Posterior cingulate gyrus (tissue), 11 donors: ENCODE measurements around the gene SYS1.

ENCODE experiments used
- DNase-seq, 10 donors: peaks; one replicate each; pipeline versions ENCODE4 v3.0.0 to v3.0.0-alpha.2; 2020 to 2021; ENCODE audit warnings: mixed read lengths in 3 of 10
- intact Hi-C: fragments of 100-400 bp; cut with DNase I; formaldehyde crosslinking; loops from one replicate; pipeline ENCODE4 v1.15.1; 2023

SYS1 gene

DNA sequence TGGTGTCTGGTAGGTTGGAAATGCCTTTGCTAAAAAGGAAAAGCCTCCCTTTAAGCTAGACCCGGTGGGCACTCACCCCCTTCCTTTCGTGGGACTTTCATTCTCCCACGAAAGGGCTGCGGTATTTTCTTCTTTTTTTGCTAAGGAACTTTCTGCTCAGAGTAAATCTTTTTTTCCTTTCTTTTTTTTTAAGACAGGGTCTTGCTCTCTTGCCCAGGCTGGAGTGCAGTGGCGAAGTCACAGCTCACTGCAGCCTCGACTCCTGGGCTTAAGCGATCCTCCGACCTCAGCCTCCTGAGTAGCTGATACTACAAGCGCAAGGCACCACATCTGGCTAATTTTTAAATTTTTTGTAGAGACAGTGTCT lies 11.1 kb downstream of the SYS1 start:
- intact Hi-C loops: loop anchor here (2.0 to 5.0 kb wide), 2 partner anchors 33 to 63 kb away; partner anchors contain the start of gene DBNDD2
- no peak for DNase-seq

DNA sequence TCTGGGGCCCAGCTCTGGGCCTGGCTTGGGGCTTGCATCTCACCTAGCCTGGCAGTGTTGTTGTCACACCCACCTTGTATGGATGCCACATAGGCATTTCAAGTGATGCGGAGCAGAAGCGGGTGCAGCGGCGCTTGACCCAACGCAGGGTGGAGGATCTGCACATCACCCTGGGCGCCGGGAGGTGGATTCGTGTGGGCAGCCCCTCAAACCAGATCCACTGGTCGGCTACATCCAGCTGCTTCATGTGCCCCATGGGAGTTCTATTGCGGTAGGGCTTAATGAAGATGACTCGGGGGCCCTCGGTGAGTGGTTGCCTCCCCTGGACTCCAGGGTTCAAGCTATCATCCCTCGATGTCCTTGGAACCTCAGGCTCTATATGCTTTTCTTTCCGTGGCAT lies 12.0 kb downstream of the SYS1 start:
- intact Hi-C loops: loop anchor here (2.0 to 5.0 kb wide), 2 partner anchors 32 to 62 kb away; partner anchors contain the start of gene DBNDD2
- no peak for DNase-seq

DNA sequence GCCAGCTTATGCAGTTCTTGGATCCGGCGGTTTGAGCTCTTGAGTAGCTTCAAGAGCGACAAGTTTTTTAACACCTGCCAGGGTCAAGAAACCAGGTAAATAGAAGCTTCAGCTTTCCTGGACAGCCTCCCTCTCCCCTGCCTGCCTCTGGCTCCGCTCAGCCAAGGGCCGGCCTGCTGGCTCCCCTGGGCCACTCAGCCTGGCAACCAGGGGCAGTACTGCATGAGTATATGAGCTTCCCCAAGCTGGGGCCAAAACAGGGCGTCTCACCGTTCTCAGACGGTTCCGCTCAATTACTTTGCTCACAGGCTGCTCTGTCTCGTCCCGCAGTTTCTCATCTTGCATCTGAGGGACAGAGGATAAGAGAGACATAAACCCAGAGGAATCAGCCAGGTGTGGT lies 14.3 kb downstream of the SYS1 start:
- no peak for DNase-seq
- intact Hi-C loops: no loop called here

DNA sequence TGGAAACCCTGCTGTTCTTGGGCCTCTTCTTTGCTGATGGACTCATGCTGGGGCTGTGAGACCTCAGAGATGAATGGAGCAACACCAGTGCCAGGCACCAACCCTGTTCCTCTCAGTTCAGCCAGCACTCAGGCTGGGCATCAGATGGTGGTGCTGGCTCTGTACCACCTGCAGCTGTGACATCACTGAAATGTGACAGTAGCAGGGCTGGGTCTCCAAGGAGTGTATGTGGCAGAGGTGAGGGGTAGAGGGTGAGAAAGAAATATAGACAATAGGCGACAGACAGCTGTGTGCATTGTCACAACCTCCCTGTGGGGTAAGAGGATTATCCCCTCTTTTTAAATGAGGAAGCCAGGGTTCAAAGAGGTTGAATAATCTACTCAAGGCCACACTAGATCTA lies 15.2 kb downstream of the SYS1 start, which contains the start of gene TP53TG5:
TP53TG5 (minus strand) TSS at position 135 of the 400 bp plus-strand sequence; CDS start at position 46, 89 bp downstream.
- intact Hi-C loops: no loop called here
- peak in 6 of 10 donors; percentile 41 to 95 (median 62) for DNase-seq

DNA sequence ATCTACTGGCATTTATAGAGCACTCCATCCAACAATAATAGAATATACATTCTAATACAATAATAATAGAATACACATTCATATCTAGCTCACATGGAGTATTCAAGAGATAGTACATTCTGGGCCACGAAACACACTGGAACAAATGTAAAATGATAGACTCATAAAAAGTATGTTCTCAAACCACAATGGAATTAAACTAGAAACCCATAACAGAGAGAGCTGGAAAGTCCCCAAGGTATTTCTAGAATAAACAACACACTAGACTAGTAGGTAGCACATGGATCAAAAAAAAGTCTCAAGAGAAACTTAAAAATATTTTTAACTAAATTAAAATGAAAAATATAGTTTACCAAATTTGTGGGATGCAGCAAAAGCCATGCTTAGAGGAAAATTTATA lies 24.3 kb downstream of the SYS1 start:
- intact Hi-C loops: no loop called here
- no peak for DNase-seq

DNA sequence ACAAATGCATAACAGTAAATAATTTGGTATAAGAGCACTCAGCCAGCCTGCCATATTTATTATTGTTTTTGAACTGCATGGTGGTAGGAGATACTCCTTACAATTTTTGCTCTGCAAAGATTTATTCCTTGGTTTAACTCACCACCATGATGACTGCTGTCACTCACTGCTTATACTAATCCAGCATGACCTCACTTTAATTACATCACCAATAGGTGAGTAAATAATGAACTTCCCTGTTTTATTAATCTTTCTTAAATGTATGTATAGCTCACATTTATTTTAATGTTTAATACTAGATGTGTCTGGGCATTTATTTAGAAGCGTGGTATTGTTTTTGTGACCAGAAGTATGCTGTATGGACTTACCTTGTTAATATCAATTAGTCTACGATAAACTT lies 28.0 kb downstream of the SYS1 start:
- DNase-seq: no peak
- intact Hi-C loops: no loop called here

DNA sequence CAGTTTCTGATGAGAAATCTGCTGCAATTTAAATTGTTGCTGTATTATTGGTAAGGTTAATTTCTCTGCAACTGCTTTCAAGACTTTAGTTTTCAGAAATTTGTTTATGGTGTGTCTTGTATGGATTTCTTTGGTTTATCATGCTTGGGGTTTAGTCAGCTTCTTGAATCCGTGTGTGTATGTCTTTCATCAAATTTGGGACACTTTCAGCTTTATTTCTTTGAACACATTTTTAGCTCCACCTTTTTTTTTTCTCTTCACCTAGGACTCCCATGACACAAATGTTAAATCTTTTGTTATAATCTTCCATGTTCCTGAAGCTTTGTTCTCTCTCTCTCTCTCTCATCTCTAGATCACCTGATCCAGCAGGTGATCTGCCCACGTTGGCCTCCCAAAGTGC lies 28.6 kb downstream of the SYS1 start:
- DNase-seq: no peak
- intact Hi-C loops: no loop called here

DNA sequence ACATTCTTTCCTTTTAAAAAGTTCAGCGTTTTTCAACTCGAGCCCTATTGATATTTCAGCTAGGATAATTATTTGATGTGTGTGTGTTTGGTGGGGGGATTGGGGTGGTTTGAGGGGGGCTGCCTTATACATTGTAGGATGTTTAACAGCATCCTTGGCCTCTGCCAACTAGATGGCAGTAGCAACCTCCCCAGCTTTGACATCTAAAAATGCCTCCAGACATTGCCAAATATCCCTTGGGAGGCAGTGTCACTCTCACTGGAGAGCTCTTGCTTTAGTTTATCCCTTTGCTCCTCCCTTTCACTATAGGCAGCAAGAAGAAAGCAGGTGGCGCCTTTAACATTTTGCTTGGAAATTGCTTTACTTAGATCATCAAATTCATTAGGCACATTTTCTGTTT lies 29.8 kb downstream of the SYS1 start:
- DNase-seq: peak in 1 of 10 donors; percentile 45
- intact Hi-C loops: no loop called here

DNA sequence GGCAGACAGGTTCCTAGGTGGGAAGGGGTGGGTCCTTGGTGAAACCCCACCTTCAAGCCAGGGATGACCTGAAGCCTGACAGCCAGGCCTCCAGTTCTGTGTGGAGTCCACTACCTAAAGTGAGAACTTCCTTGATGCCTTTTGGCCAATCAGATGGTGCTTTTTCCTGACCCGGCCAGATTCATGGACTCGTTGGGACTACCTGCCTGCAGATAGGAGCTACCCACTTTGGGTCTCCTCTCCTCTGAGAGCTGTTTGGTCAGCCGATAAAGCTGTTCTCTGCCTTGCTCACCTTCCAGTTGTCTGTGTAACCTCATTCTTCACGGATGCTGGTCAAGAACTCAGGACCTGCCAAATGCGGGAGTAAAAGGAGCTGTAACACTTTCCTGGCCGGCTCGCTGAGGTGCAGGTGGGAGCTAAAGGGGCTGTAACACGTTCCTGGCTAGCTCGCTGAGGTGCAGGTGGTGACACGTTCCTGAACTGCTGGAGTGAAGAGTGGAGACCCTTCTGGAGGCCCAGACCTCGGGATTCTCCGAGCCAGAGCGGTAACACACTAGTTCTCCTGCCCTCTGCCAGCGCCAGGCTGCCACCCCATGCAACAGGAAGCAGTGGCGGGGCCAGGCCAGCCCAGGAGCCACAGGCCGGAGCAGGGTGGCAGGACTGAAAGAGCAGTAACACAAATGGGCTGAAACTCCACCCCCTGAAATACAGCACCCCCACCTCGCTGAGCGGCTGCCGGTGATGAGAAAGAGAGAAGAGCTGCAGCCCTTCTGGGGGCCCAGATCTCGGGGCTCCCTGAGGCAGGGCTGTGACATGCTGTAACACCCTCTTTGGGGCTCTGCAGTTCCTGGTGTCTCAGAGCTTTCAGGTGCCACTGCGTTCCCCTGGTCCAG lies 31.5 kb downstream of the SYS1 start:
- peak in 1 of 10 donors; percentile 67 for DNase-seq
- intact Hi-C loops: no loop called here

DNA sequence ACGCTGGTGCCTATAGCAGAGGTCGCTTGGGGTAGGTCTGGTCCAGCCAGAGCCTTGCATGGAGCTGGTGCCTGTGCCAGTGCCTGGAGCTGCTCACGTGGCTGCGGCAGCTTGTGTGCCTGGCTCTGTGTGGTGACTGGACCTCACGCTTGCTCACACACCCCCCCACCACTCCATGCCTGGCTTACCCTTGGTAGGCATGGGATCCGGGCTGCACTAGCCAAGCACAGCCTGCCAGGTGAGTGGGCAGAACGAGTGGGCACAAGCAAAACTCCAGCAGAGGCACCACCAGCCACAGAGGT lies 32.1 kb downstream of the SYS1 start:
- intact Hi-C loops: no loop called here
- DNase-seq: peak in 1 of 10 donors; percentile 73

DNA sequence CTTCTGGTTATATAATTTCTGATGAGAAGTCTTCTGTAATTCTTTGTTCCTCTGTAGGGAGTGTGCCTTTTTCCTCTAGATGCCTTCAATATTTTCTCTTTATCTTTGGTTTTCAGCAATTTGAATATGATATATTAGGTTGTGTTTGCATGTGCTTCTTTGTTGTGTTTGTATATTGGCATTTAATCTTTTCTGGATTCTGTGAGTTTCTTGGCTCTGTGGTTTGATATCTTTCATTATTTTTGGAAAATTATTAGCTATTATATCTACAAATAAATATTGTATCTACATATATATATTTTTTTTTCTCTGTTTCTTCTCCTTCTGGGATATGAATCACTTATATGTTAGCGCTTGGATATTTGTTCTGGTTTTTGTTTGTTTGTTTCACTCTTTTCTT lies 36.1 kb downstream of the SYS1 start:
- intact Hi-C loops: no loop called here
- no peak for DNase-seq

DNA sequence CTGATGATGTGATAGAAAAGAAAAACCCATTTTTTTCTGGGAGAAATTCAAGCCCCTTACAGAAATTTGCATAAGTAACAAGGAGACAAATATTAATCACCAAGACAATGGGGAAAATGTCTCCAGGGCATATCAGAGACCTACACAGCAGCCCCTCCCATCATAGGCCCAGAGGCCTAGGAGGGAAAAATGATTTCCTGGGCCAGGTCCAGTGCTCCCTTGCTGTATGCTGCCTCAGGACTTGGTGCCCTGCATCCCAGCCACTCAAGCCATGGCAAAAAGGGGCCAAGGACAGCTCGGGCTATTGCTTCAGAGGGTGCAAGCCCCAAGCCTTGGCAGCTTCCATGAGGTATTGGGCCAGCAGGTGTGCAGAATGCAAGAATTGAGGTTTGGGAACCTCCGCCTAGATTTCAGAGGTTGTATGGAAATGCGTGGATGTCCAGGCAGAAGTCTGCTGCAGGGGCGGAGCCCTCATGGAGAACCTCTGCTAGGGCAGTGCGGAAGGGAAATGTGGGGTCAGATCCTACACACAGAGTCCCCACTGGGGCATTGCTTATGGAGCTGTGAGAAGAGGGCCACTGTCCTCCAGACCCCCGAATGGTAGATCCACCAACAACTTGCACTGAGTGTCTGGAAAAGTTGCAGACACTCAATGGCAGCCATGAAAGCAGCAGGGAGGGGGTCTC lies 37.5 kb downstream of the SYS1 start:
- DNase-seq: no peak
- intact Hi-C loops: no loop called here

DNA sequence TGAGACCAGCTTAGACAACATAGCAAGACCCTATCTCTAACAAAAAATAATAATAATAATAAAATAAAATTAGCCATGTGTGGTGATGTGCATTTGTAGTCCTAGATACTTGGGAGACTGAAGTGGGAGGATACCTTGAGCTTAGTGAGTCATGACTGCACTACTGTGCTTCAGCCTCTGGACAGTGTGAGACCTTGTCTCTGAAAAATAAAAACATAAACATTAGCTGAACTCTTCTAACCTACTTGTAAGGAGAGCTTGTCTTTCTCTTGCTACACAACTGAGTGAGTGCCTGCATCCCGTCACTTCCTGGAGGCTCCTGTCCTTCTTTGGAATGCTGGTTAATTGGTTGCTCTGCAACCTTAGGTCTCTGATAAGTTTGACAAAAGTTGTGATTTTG lies 40.0 kb downstream of the SYS1 start:
- intact Hi-C loops: no loop called here
- no peak for DNase-seq

DNA sequence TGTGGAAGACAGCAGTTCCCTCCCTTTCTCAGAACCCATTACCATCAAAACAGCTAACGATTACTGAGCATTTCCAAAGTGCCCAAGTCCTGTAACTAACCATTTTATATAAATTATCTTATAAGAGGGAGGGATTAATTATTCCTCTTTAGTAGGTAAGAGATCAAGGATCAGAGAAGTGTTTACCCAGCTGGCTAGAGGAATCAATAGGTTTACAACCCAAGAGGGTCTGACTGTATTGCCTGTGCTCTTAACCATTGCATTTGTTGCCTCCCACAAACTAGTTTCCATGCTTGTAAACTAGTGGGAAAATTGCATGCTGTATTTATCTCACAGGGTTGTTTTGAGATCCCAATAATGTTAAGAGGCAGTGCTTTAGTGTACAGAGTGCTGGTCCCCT lies 41.5 kb downstream of the SYS1 start:
- no peak for DNase-seq
- intact Hi-C loops: no loop called here

DNA sequence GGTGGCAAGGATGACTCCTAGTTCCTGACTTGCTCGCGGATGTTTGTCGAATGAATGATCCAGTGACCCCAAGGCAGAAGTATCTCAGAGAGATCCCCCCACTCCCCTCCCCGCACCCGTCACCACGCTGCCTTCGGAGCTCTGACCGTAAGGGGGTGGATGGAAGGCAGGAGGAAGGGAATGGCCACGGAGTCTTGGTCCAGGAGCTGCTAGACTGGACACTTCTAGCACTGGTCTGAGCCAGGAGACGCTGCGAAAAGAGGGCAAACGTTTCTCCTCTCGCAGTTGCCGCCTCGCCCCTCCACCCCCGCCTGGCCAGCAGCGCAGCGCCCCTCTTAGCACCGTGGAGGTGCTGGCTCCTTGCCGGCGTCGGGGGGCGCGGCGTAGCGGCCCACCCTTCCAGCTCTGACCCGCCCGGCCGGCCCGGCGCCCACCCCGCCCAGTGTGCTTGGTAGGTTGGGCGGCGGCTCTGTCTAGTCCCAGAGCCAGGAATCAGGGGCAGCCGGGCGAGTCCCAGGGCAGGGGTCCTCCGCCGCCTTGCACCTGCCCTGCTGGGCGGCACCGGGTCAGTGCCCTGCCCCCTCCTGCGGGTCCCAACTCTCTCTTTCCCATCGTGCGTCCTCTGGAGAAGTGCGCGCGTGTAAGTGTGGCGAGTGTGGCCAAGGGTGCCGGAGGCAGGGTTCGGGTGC lies 42.8 kb downstream of the SYS1 start:
- intact Hi-C loops: loop anchor here (5.0 kb wide), 1 partner anchor 33 kb away; no protein-coding TSS in a partner anchor
- peak in 1 of 10 donors; percentile 38 for DNase-seq

DNA sequence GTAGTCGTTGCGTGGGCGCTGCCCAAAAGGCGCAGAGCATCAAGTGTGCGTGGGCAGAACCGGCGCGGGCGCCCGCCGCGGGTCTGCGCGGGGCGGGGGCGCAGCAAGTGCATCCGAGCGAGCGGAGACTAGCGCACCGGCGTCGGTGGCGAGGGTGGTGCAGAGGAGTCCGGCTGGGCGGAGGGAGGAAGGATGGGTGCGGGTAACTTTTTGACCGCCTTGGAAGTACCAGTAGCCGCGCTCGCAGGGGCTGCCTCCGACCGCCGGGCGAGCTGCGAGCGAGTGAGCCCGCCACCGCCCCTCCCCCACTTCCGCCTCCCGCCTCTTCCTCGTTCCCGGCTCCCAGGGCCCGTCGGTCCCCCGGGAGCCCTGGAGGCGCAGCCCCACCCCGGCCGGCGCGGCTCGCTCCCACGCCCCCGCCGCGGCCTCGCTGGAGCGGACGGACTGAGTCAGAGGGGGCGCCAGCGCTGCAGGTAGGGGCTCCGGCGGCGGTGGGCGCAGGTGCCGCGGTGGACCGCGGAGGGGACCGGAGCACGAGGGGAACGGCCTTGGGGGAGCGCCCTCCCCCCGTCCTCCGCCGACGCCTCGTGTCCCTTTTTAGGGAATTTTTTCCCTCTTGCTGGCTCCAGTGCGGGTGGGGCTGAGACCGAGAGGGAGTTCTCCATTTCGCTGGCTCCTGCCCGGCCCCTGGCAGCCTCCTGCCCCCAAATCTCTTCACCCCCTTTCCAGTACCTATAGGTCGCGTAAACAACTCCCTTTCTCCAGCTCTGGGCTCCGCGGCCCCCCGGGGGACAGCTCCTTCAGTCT lies 43.5 kb downstream of the SYS1 start:
- DNase-seq: peak; percentile 60 to 95 (median 72)
- intact Hi-C loops: loop anchor here (5.0 kb wide), 1 partner anchor 34 kb away; no protein-coding TSS in a partner anchor

DNA sequence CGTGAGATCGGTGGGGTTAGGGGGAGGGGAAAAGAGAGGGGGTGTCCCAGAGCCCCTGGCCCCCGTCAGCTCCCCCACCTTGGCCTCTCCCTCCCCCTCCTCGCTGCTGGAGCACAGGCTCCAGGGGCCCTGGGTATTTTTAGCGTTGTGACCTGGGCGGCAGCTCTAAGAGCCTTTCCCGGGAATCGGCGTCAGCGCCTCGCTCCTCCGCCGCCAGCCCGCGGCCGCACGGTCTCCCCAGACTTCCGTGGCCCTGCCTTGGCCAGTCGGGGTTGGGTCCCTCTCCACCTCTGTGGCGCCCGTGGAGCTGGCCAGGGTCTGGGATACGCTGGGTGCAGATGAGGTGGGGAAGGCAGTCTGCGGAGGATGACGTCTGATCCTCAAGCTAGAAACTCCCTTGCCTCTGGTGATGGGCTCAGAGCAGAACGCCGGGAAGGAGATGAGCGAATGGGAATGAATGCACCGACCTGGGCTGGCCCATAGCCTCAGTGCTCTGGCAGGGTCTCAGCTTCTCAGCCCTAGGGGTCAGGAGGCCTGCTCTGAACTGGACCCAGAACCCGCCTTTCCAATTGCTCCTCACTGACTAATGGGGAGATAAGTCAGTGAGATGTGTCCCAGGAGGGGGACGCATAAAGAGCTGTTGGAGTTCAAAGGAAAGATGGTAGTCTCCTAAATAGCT lies 44.2 kb downstream of the SYS1 start:
- intact Hi-C loops: loop anchor here (5.0 kb wide), 1 partner anchor 35 kb away; no protein-coding TSS in a partner anchor
- DNase-seq: peak in 8 of 10 donors; percentile 47 to 91 (median 62)

DNA sequence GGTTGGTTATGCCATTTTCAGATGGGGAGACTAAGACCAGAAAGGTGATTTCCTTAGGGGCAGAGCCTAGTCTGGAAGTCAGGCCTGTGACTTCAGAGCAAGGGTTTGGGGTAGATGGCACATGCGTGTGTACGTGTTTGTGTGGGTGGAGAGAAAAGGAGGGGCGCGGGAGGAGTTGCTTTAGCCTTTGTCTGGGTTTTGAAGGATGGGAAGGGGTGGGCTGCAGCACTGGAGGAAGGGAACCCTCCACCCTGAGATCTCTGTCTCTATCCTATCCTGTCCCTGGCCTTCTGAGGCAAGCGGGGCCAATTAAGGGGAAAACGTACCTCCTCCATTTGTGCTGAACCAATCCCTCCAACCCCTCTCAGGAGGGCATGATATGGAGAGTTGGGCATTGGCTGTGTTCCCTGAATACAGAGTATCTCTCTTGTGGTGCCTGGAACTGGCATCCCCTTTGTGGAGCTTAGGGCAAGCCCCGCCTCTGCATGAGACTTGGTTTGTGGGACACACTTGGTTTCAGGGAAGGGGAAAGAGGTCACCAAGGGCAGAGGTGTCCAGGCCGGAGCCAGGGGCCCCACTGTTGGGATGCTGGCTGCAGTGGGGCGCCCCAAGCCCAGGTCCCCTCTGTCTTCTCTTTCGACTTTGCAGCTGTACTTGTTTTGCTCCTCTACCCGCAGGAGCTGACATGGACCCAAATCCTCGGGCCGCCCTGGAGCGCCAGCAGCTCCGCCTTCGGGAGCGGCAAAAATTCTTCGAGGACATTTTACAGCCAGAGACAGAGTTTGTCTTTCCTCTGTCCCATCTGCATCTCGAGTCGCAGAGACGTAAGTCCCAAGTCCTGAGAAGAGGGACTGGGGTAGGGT lies 45.1 kb downstream of the SYS1 start, which contains the start of gene DBNDD2:
DBNDD2 (plus strand) TSS at position 507 of the 863 bp plus-strand sequence; CDS start at position 686, 179 bp downstream.
- intact Hi-C loops: loop anchor here (5.0 kb wide), 1 partner anchor 36 kb away; no protein-coding TSS in a partner anchor
- DNase-seq: peak; percentile 56 to 97 (median 78)
